Glomerular visceral epithelial cell (primary cell): ENCODE measurements around the gene CMPK1.
A peak's percentile ranks its signal among the peaks of the same experiment; 100 is the strongest.
"Not testable (repeated sequence)": the region's sequence is repeated elsewhere in the genome, so short reads cannot be mapped to it uniquely, and the experiment has no call there.

ENCODE experiments used
- DNase-seq: peaks from one replicate; pipeline ENCODE4 v3.0.0-alpha.2; 2016; ENCODE audit errors: extremely low spot score

CMPK1 gene

GRCh38 chr1:47333578-47333921 is at the start of gene CMPK1:
TSS of gene CMPK1 (plus strand) at chr1:47333790. CDS start at chr1:47333946, 156 bp downstream.
- peak; percentile 89 for DNase-seq

GRCh38 chr1:47288116-47288515 is 45.5 kb upstream of the CMPK1 start:
- not testable (repeated sequence) for DNase-seq

- DNase-seq = not testable (repeated sequence)
Observed at GRCh38 chr1:47294863-47295262, 38.7 kb upstream of the CMPK1 start.

- DNase-seq = no peak
Observed at GRCh38 chr1:47295579-47295978, 38.0 kb upstream of the CMPK1 start.

GRCh38 chr1:47298025-47298699 is 35.4 kb upstream of the CMPK1 start:
- DNase-seq = no peak

- DNase-seq = no peak
Observed at GRCh38 chr1:47302472-47302871, 31.1 kb upstream of the CMPK1 start.

- DNase-seq = no peak
Observed at GRCh38 chr1:47309427-47309826, 24.2 kb upstream of the CMPK1 start.

GRCh38 chr1:47313915-47314664 is 19.5 kb upstream of the CMPK1 start, which contains the start of gene STIL:
TSS of gene STIL (minus strand) at chr1:47314147. CDS start at chr1:47310319, 3,828 bp downstream.
- peak; percentile 100 for DNase-seq

- no peak for DNase-seq
Observed at GRCh38 chr1:47317841-47318240, 15.7 kb upstream of the CMPK1 start.

- not testable (repeated sequence) for DNase-seq
Observed at GRCh38 chr1:47319968-47320367, 13.6 kb upstream of the CMPK1 start.

GRCh38 chr1:47323599-47324031 is 10.0 kb upstream of the CMPK1 start:
- no peak for DNase-seq

GRCh38 chr1:47324682-47325081 is 8.9 kb upstream of the CMPK1 start:
- DNase-seq = no peak

- DNase-seq = peak; percentile 20
Observed at GRCh38 chr1:47325528-47325927, 8.1 kb upstream of the CMPK1 start.

- DNase-seq = no peak
Observed at GRCh38 chr1:47326271-47326670, 7.3 kb upstream of the CMPK1 start.

GRCh38 chr1:47328992-47329391 is 4.6 kb upstream of the CMPK1 start:
- no peak for DNase-seq

GRCh38 chr1:47330212-47330611 is 3.4 kb upstream of the CMPK1 start:
- DNase-seq = no peak

GRCh38 chr1:47331875-47332274 is 1.7 kb upstream of the CMPK1 start:
- DNase-seq = no peak

GRCh38 chr1:47332779-47333577 is 612 bp upstream of the CMPK1 start:
- DNase-seq = no peak

- peak; percentile 79 for DNase-seq
Observed at GRCh38 chr1:47333922-47334764, 553 bp downstream of the CMPK1 start.

GRCh38 chr1:47334765-47335435 is 1.3 kb downstream of the CMPK1 start:
- no peak for DNase-seq

GRCh38 chr1:47337350-47337749 is 3.8 kb downstream of the CMPK1 start:
- no peak for DNase-seq
